ENCODE data around the gene TRIM52.

- TF ChIP-seq POLR2A (IDR thresholded peaks at IDR 0.05; ENCODE audit: low read length): no peak
- no peak for TF ChIP-seq GATA1 (IDR thresholded peaks at IDR 0.05; ENCODE audit: low read depth, low read length)
Observed at GRCh38 chr5:181231432-181231831, 29.5 kb downstream of the TRIM52 start.
